ENCODE measurements around the gene CDCA4. TPM values are rescaled to one million over a fixed set of nuclear protein-coding genes. Genes with fewer than 3 reads are reported as not detected.
A peak's percentile ranks its signal among the peaks of the same experiment; 100 is the strongest.

The CDCA4 gene
- total RNA-seq, 2 donors from 2014 or later: 3.2 to 3.3 TPM

- no peak for DNase-seq
- ATAC-seq: no peak
- intact Hi-C loops (cut with DNase I): no loop called here
Measured at GRCh38 chr14:105059925-105060565, 39.2 kb upstream of the CDCA4 start.

- no peak for DNase-seq
- no peak for ATAC-seq
- intact Hi-C loops (cut with DNase I): no loop called here
Measured at GRCh38 chr14:105059035-105059924, 38.4 kb upstream of the CDCA4 start.

- intact Hi-C loops (cut with DNase I): no loop called here
- no peak for DNase-seq
Measured at GRCh38 chr14:105058521-105059034, 37.7 kb upstream of the CDCA4 start.

GRCh38 chr14:105056303-105056831, 35.5 kb upstream of the CDCA4 start:
- ATAC-seq (no peak), DNase-seq (no peak)
- intact Hi-C loops (cut with DNase I): no loop called here

More at GRCh38 chr14:105058521-105059034, 37.7 kb upstream of the CDCA4 start:
- no peak for ATAC-seq

- no peak for DNase-seq
- intact Hi-C loops (cut with DNase I): no loop called here
- no peak for ATAC-seq
Measured at GRCh38 chr14:105055736-105056302, 34.9 kb upstream of the CDCA4 start.

GRCh38 chr14:105055334-105055733, 34.5 kb upstream of the CDCA4 start:
- DNase-seq (no peak), ATAC-seq (no peak)
- intact Hi-C loops (cut with DNase I): no loop called here

GRCh38 chr14:105053996-105054395, 33.1 kb upstream of the CDCA4 start:
- intact Hi-C loops (cut with DNase I): no loop called here
- ATAC-seq (no peak), DNase-seq (no peak)

- DNase-seq: no peak
- ATAC-seq: no peak
- intact Hi-C loops (cut with DNase I): no loop called here
Measured at GRCh38 chr14:105053421-105053820, 32.5 kb upstream of the CDCA4 start.

GRCh38 chr14:105052110-105052458, 31.2 kb upstream of the CDCA4 start:
- DNase-seq (no peak), ATAC-seq (no peak)
- intact Hi-C loops (cut with DNase I): no loop called here

- no peak for ATAC-seq
- no peak for DNase-seq
- intact Hi-C loops (cut with DNase I): no loop called here
Measured at GRCh38 chr14:105051182-105052109, 30.6 kb upstream of the CDCA4 start.

GRCh38 chr14:105050551-105050897, 29.6 kb upstream of the CDCA4 start:
- ATAC-seq (no peak), DNase-seq (peak; percentile 57)
- intact Hi-C loops (cut with DNase I): no loop called here

- intact Hi-C loops (cut with DNase I): loop anchor here in 1 of 2 donors (10.0 kb wide), 1 partner anchor 75 kb away; the partner anchor contains the start of gene AHNAK2
- no peak for ATAC-seq
- no peak for DNase-seq
Measured at GRCh38 chr14:105049753-105050550, 29.1 kb upstream of the CDCA4 start.

- no peak for ATAC-seq
- DNase-seq: no peak
- intact Hi-C loops (cut with DNase I): loop anchor here in 1 of 2 donors (10.0 kb wide), 1 partner anchor 73 kb away; the partner anchor contains the start of gene AHNAK2
Measured at GRCh38 chr14:105047283-105048016, 26.6 kb upstream of the CDCA4 start.

- ATAC-seq (no peak), DNase-seq (no peak)
- intact Hi-C loops (cut with DNase I): loop anchor here in 1 of 2 donors (10.0 kb wide), 1 partner anchor 72 kb away; the partner anchor contains the start of gene AHNAK2
Measured at GRCh38 chr14:105046891-105047282, 26.0 kb upstream of the CDCA4 start.

GRCh38 chr14:105045710-105046326, 24.9 kb upstream of the CDCA4 start:
- peak; percentile 89 to 96 for ATAC-seq
- peak; percentile 91 for DNase-seq
- intact Hi-C loops (cut with DNase I): loop anchor here (2.0 to 10.0 kb wide), 2 partner anchors 69 to 71 kb away; partner anchors contain the start of gene AHNAK2 (in 1 of the 2)

- DNase-seq (no peak), ATAC-seq (no peak)
- intact Hi-C loops (cut with DNase I): loop anchor here (2.0 to 10.0 kb wide), 3 partner anchors 67 to 146 kb away; partner anchors contain the start of gene AHNAK2 (in 1 of the 2)
Measured at GRCh38 chr14:105043641-105044040, 22.8 kb upstream of the CDCA4 start.

Measured in left cardiac atrium (tissue), 4 donors.